Breast epithelium (tissue), 3 donors: ENCODE data around the gene ZBED4.

Experiments
- POLR2A ChIP-seq: fragments of 450-650 bp; IDR thresholded peaks from one replicate; pipeline ENCODE4 v1.6.1; 2016; ENCODE audit warnings: antibody characterized with exemption, mild to moderate bottlenecking, moderate library complexity
- POLR2AphosphoS5 ChIP-seq, 3 donors: sonication (generic); formaldehyde crosslinking; IDR thresholded peaks; one replicate each; pipeline ENCODE4 v1.6.1; 2017; ENCODE audit warnings: antibody characterized with exemption in 3 of 3
- TF ChIP-seq, protein P1 (sequence below), 3 donors: fragments of 450-650 bp; IDR thresholded peaks; one replicate each; pipeline ENCODE4 v1.5.1; 2016 to 2017; ENCODE audit warnings: antibody characterized with exemption in 3 of 3, mild to moderate bottlenecking in 3 of 3, moderate library complexity in 3 of 3

DNA sequence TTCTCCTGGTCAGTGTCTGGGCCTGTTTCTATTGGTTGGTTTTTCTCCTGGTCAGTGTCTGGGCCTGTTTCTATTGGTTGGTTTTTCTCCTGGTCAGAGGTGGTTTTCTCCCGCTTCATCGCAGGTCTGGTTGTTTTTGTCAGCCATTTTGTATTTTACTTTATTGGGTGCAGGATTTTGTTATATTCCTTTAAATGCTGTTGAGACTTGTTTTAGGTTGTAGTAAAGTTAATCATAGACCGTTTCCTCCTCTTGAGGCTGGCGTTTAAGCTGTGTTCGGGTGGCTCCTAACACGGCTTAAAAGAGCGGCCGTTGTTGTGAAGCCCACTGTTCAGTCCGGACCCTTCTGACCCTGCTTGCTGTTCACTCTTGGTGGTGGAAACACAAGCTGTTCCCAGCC lies 26.2 kb downstream of the ZBED4 start:
- TF ChIP-seq, protein P1, sequence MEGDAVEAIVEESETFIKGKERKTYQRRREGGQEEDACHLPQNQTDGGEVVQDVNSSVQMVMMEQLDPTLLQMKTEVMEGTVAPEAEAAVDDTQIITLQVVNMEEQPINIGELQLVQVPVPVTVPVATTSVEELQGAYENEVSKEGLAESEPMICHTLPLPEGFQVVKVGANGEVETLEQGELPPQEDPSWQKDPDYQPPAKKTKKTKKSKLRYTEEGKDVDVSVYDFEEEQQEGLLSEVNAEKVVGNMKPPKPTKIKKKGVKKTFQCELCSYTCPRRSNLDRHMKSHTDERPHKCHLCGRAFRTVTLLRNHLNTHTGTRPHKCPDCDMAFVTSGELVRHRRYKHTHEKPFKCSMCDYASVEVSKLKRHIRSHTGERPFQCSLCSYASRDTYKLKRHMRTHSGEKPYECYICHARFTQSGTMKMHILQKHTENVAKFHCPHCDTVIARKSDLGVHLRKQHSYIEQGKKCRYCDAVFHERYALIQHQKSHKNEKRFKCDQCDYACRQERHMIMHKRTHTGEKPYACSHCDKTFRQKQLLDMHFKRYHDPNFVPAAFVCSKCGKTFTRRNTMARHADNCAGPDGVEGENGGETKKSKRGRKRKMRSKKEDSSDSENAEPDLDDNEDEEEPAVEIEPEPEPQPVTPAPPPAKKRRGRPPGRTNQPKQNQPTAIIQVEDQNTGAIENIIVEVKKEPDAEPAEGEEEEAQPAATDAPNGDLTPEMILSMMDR (IDR thresholded peaks at IDR 0.05) = no peak
- no peak for TF ChIP-seq POLR2A
- no peak for TF ChIP-seq POLR2AphosphoS5 (IDR thresholded peaks at IDR 0.05)
